OCI-LY7 (cell line): Measurements from ENCODE around the gene DCPS. TPM values are rescaled to one million over a fixed set of nuclear protein-coding genes. Genes with fewer than 3 reads are reported as not detected.

Experiments
- BruUV-seq: library from RNA; stranded (reverse); fragments of 400-500 nt; replicated peaks from 2 replicates; lab custom pipeline; 2021; lab: Mats Ljungman, UMichigan
- CTCF ChIA-PET: fragments of 300-600 bp; sonication (Branson Sonifier 250); formaldehyde crosslinking; loops from one replicate; lab custom pipeline; 2022; ENCODE audit warnings: antibody characterized with exemption; ENCODE audit not compliant: unreplicated experiment; lab: Charles Lee
- POLR2A ChIA-PET: fragments of 300-600 bp; sonication (Branson Sonifier 250); formaldehyde crosslinking; loops from one replicate; lab custom pipeline; 2022; ENCODE audit warnings: antibody characterized with exemption; lab: Charles Lee
- DNase-seq: peaks from one replicate; pipeline ENCODE4 v3.0.0-alpha.2; 2015; ENCODE audit warnings: low spot score
- H2AFZ ChIP-seq: fragments of 200-600 bp; sonication (generic), shearing (Covaris generic); 2 replicates; pipeline ENCODE4 v1.6.1; 2014; ENCODE audit warnings: mild to moderate bottlenecking, antibody characterized with exemption, low read length, moderate library complexity
- H3K27ac ChIP-seq: fragments of 200-600 bp; sonication (generic); 2 replicates; pipeline ENCODE4 v1.5.1; 2014; ENCODE audit warnings: mixed run types, low read depth, mild to moderate bottlenecking, moderate library complexity, low read length, inconsistent platforms; ENCODE audit not compliant: poor library complexity, severe bottlenecking
- H3K36me3 ChIP-seq: fragments of 200-600 bp; sonication (generic); 2 replicates; pipeline ENCODE4 v1.6.1; 2014; ENCODE audit warnings: mild to moderate bottlenecking, antibody characterized with exemption, low read length, moderate library complexity, mixed read lengths; ENCODE audit not compliant: insufficient read depth
- H3K4me1 ChIP-seq: fragments of 200-600 bp; sonication (generic); 2 replicates; pipeline ENCODE4 v1.5.1; 2014; ENCODE audit warnings: mild to moderate bottlenecking, low read length; ENCODE audit not compliant: insufficient read depth, poor library complexity, severe bottlenecking
- H3K4me2 ChIP-seq: fragments of 200-600 bp; sonication (generic); 2 replicates; pipeline ENCODE4 v1.6.1; 2014; ENCODE audit warnings: mild to moderate bottlenecking, low read length
- H3K4me3 ChIP-seq: fragments of 200-600 bp; sonication (generic); 2 replicates; pipeline ENCODE4 v1.5.1; 2014; ENCODE audit warnings: mild to moderate bottlenecking, low read depth, low read length; ENCODE audit not compliant: poor library complexity, severe bottlenecking
- H3K79me2 ChIP-seq: fragments of 200-600 bp; sonication (generic); 2 replicates; pipeline ENCODE4 v1.6.1; 2016; ENCODE audit warnings: low read depth, mild to moderate bottlenecking, low read length, moderate library complexity, mixed read lengths; ENCODE audit not compliant: insufficient read depth
- H3K9me2 ChIP-seq: fragments of 200-600 bp; sonication (generic); 2 replicates; pipeline ENCODE4 v1.6.1; 2016; ENCODE audit warnings: mild to moderate bottlenecking, low read length, mixed read lengths; ENCODE audit not compliant: insufficient read depth
- H3K9me3 ChIP-seq: fragments of 200-600 bp; sonication (generic); 2 replicates; pipeline ENCODE4 v1.6.1; 2014; ENCODE audit warnings: mild to moderate bottlenecking, mixed run types, low read length, mixed read lengths
- H4K20me1 ChIP-seq: fragments of 200-600 bp; sonication (generic); 2 replicates; pipeline ENCODE4 v1.6.1; 2014; ENCODE audit warnings: mild to moderate bottlenecking, antibody characterized with exemption, low read length, moderate library complexity, mixed read lengths; ENCODE audit not compliant: insufficient read depth
- EZH2phosphoT487 ChIP-seq: fragments of 200-600 bp; sonication (generic); IDR thresholded peaks from 2 replicates; pipeline ENCODE4 v1.6.1; 2018; ENCODE audit warnings: low read depth, borderline replicate concordance, mild to moderate bottlenecking, mixed run types, antibody characterized with exemption, low read length, moderate library complexity, mixed read lengths
- intact Hi-C: fragments of 100-400 bp; cut with micrococcal nuclease; formaldehyde crosslinking; loops from one replicate; pipeline ENCODE4 v1.10.0; 2022; ENCODE audit not compliant: unreplicated experiment
- total RNA-seq, 2 experiments: library from RNA; depleted of rRNA in 1 of 2; stranded (reverse); fragments of >200 nt in 1 of 2; shearing (Covaris generic) in 1 of 2; gene quantifications; 2 replicates each; pipeline ENCODE4 v1.2.3, GENCODE V29; 2014 to 2022
- TF ChIP-seq, protein P1 (sequence below): fragments of 200-600 bp; sonication (generic); conservative IDR thresholded peaks from 2 replicates; pipeline ENCODE4 v1.5.1; 2014; ENCODE audit warnings: mild to moderate bottlenecking, antibody characterized with exemption, low read length, moderate library complexity, mixed read lengths

The DCPS gene
- total RNA-seq, 2 experiments from 2014 or later: 30.4 to 36.5 TPM

DNA sequence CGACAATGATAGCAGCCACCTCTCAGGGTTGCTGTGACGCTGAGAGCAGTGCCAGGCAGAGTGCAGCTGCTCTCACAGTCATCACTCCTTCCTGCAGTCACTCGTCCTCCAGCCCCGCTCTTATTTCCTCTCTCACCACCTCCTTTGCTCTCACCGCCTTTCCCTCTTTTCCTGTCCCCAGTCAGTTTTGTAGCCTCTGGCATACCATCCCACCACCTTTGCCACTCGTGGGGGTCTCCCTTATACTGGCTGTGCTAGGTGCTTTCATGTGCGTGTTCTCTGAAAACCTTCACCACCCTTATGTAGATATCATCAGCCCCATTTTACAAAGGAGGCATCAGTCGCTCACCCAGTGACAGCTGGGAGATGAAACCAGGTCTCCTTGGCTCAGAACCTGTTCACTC lies 32.3 kb downstream of the DCPS start:
- DNase-seq: no peak
- H3K9me3 ChIP-seq: no peaks in the 10 kb centered on the region
- H2AFZ ChIP-seq: no peak overlapping the region
- no peaks in the 10 kb centered on the region for H3K9me2 ChIP-seq
- no peak overlapping the region for H3K4me2 ChIP-seq
- no peaks in the 10 kb centered on the region for H4K20me1 ChIP-seq
- H3K4me1 ChIP-seq: no peaks in the 10 kb centered on the region
- CTCF ChIA-PET: no interaction called here
- intact Hi-C loops: no loop called here
- TF ChIP-seq, protein P1, sequence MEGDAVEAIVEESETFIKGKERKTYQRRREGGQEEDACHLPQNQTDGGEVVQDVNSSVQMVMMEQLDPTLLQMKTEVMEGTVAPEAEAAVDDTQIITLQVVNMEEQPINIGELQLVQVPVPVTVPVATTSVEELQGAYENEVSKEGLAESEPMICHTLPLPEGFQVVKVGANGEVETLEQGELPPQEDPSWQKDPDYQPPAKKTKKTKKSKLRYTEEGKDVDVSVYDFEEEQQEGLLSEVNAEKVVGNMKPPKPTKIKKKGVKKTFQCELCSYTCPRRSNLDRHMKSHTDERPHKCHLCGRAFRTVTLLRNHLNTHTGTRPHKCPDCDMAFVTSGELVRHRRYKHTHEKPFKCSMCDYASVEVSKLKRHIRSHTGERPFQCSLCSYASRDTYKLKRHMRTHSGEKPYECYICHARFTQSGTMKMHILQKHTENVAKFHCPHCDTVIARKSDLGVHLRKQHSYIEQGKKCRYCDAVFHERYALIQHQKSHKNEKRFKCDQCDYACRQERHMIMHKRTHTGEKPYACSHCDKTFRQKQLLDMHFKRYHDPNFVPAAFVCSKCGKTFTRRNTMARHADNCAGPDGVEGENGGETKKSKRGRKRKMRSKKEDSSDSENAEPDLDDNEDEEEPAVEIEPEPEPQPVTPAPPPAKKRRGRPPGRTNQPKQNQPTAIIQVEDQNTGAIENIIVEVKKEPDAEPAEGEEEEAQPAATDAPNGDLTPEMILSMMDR: no peak
- TF ChIP-seq EZH2phosphoT487: no peak
- POLR2A ChIA-PET: no interaction called here
- H3K79me2 ChIP-seq: no peaks in the 10 kb centered on the region
- no peak overlapping the region for H3K4me3 ChIP-seq
- no TSS peak for BruUV-seq
- peaks cover 43% of the 10 kb centered on the region; the same call in 1 of the 2 replicates for H3K36me3 ChIP-seq
- H3K27ac ChIP-seq: no peak overlapping the region

GRCh38 chr11:126336671-126337101 lies 32.8 kb downstream of the DCPS start:
- intact Hi-C loops: no loop called here
- H3K79me2 ChIP-seq: no peaks in the 10 kb centered on the region
- no peak overlapping the region for H3K4me3 ChIP-seq
- H3K9me2 ChIP-seq: no peaks in the 10 kb centered on the region
- no peak overlapping the region for H2AFZ ChIP-seq
- H3K9me3 ChIP-seq: no peaks in the 10 kb centered on the region
- H4K20me1 ChIP-seq: no peaks in the 10 kb centered on the region
- ChIA-PET POLR2A (interaction anchor here (0.6 to 1.2 kb wide), 2 partner anchors 16 to 32 kb away, joined by 4 to 5 read pairs; no protein-coding TSS in a partner anchor), CTCF (no interaction called here)
- no TSS peak for BruUV-seq
- TF ChIP-seq EZH2phosphoT487: no peak
- TF ChIP-seq, protein P1: no peak
- no peak overlapping the region for H3K27ac ChIP-seq
- DNase-seq: no peak
- H3K4me1 ChIP-seq: no peaks in the 10 kb centered on the region
- H3K36me3 ChIP-seq: peaks cover 43% of the 10 kb centered on the region
- H3K4me2 ChIP-seq: no peak overlapping the region

- POLR2A ChIA-PET: interaction anchor here (0.6 to 1.2 kb wide), 2 partner anchors 16 to 32 kb away, joined by 4 to 5 read pairs; no protein-coding TSS in a partner anchor
- intact Hi-C loops: no loop called here
- no peak overlapping the region for H2AFZ ChIP-seq
- BruUV-seq: no TSS peak
- TF ChIP-seq, protein P1: no peak
- TF ChIP-seq EZH2phosphoT487: no peak
- no peaks in the 10 kb centered on the region for H3K79me2 ChIP-seq
- no peak overlapping the region for H3K27ac ChIP-seq
- no peaks in the 10 kb centered on the region for H4K20me1 ChIP-seq
- H3K4me1 ChIP-seq: no peaks in the 10 kb centered on the region
- CTCF ChIA-PET: no interaction called here
- H3K36me3 ChIP-seq: peaks cover 43% of the 10 kb centered on the region
- no peak for DNase-seq
- no peak overlapping the region for H3K4me2 ChIP-seq
- no peaks in the 10 kb centered on the region for H3K9me2 ChIP-seq
- no peaks in the 10 kb centered on the region for H3K9me3 ChIP-seq
- H3K4me3 ChIP-seq: no peak overlapping the region
Measured at GRCh38 chr11:126337126-126337473, 33.2 kb downstream of the DCPS start.
